Measurements from ENCODE around the gene CD58.

- TF ChIP-seq CTCF (IDR thresholded peaks at IDR 0.05), result no peak
- TF ChIP-seq POLR2A (IDR thresholded peaks at IDR 0.05), result no peak
Measured at GRCh38 chr1:116493484-116494352, 77.1 kb downstream of the CD58 start.
